Tibial artery (tissue), 4 donors: ENCODE measurements around the gene CELA3A.
A peak's percentile ranks its signal among the peaks of the same experiment; 100 is the strongest.

Source experiments
- DNase-seq, 2 donors: peaks; one replicate each; pipeline ENCODE4 v3.0.0-alpha.2; 2019
- H3K27ac ChIP-seq, 2 donors: fragments of 200-600 bp; sonication (generic) in 1 of 2; 1 replicate in 1 of 2; 2 replicates in 1 of 2; pipeline ENCODE4 v1.5.1; 2018 to 2019; ENCODE audit warnings: mild to moderate bottlenecking in 1 of 2
- H3K27me3 ChIP-seq, 2 donors: fragments of 200-600 bp; sonication (generic) in 1 of 2; one replicate each; pipeline versions ENCODE4 v1.5.1 to v1.6.0; 2016 to 2019
- H3K36me3 ChIP-seq, 3 donors: fragments of 200-600 bp; sonication (generic) in 2 of 3; one replicate each; pipeline ENCODE4 v1.5.1; 2016 to 2019; ENCODE audit warnings: mild to moderate bottlenecking in 2 of 3
- H3K4me1 ChIP-seq, 4 donors: fragments of 200-600 bp; sonication (generic) in 2 of 4; 1 replicate in 3 of 4; 2 replicates in 1 of 4; pipeline ENCODE4 v1.5.1; 2016 to 2019
- H3K4me3 ChIP-seq, 2 donors: fragments of 200-600 bp; sonication (generic) in 1 of 2; 1 replicate in 1 of 2; 2 replicates in 1 of 2; pipeline ENCODE4 v1.5.1; 2018 to 2019; ENCODE audit warnings: mild to moderate bottlenecking in 2 of 2
- H3K9me3 ChIP-seq, 3 donors: fragments of 200-600 bp; sonication (generic) in 1 of 3; one replicate each; pipeline ENCODE4 v1.5.1; 2016 to 2019
- intact Hi-C: fragments of 100-400 bp; cut with DNase I; formaldehyde crosslinking; loops from one replicate; pipeline ENCODE4 v1.15.0; 2023; ENCODE audit warnings: low total_unique reads
- TF ChIP-seq, protein P1 (sequence below), 2 experiments: fragments of 200-600 bp in 1 of 2; fragments of 450-650 bp in 1 of 2; IDR thresholded peaks; one replicate each; pipeline ENCODE4 v1.5.1; 2017 to 2019; ENCODE audit warnings: antibody characterized with exemption in 2 of 2, mild to moderate bottlenecking in 1 of 2, moderate library complexity in 1 of 2

The CELA3A gene

DNA sequence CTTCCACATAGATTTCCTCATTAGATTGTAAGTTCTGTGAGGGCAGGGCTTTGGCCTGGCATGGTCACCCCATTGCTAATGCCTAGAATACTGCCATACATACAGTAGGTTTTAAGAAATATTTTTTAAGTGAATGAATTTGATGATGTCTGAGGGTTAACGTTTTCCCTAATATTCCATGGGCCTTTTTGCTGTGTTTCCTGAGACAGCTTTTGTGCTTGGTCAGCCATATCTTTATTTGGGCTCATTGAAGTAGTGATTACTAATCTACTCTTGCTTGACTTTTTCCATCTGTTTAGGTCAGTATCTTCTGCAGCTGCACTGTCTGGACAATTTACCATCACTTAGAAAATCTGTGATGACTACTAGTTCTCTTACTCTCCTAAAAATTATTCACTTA lies 54.6 kb downstream of the CELA3A start:
- intact Hi-C loops = no loop called here
- no peaks in the 10 kb centered on the region for H3K9me3 ChIP-seq
- no peak for DNase-seq
- H3K27me3 ChIP-seq = no peaks in the 10 kb centered on the region
- TF ChIP-seq, protein P1, sequence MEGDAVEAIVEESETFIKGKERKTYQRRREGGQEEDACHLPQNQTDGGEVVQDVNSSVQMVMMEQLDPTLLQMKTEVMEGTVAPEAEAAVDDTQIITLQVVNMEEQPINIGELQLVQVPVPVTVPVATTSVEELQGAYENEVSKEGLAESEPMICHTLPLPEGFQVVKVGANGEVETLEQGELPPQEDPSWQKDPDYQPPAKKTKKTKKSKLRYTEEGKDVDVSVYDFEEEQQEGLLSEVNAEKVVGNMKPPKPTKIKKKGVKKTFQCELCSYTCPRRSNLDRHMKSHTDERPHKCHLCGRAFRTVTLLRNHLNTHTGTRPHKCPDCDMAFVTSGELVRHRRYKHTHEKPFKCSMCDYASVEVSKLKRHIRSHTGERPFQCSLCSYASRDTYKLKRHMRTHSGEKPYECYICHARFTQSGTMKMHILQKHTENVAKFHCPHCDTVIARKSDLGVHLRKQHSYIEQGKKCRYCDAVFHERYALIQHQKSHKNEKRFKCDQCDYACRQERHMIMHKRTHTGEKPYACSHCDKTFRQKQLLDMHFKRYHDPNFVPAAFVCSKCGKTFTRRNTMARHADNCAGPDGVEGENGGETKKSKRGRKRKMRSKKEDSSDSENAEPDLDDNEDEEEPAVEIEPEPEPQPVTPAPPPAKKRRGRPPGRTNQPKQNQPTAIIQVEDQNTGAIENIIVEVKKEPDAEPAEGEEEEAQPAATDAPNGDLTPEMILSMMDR (IDR thresholded peaks at IDR 0.05) = no peak
- peaks cover 0 to 7% (median 4%) of the 10 kb centered on the region in 3 donors for H3K36me3 ChIP-seq
- peaks cover 0 to 71% (median 55%) of the 10 kb centered on the region in 4 donors for H3K4me1 ChIP-seq
- peak overlapping the region in 1 of 2 donors; percentile 29 for H3K27ac ChIP-seq
- H3K4me3 ChIP-seq = peak overlapping the region in 1 of 2 donors; percentile 2

DNA sequence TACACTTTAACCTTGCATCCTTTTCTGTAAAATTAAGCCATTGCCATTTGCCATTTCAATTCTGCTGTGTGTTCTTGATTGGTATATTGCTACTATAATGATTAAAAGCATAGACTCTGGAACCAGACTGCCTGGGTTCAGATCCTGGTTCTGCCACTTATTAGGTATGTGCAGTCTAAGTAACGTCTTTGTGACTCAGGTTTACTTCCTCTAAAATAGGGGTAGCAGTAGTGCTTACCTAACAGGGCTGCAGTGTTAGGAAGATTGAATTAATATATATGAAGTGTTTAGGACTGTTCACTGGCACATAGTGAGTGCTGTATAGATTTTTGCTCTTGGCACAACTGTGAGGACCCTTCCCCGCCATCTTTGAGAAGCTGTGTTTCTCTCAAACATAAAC lies 55.5 kb downstream of the CELA3A start:
- no peak overlapping the region for H3K4me3 ChIP-seq
- no peaks in the 10 kb centered on the region for H3K9me3 ChIP-seq
- H3K36me3 ChIP-seq = peaks cover 0 to 7% (median 4%) of the 10 kb centered on the region in 3 donors
- no peaks in the 10 kb centered on the region for H3K27me3 ChIP-seq
- intact Hi-C loops = no loop called here
- peaks cover 0 to 80% (median 61%) of the 10 kb centered on the region in 4 donors for H3K4me1 ChIP-seq
- H3K27ac ChIP-seq = peak overlapping the region; percentile 6 to 24
- DNase-seq = no peak
- TF ChIP-seq, protein P1 (IDR thresholded peaks at IDR 0.05) = no peak

DNA sequence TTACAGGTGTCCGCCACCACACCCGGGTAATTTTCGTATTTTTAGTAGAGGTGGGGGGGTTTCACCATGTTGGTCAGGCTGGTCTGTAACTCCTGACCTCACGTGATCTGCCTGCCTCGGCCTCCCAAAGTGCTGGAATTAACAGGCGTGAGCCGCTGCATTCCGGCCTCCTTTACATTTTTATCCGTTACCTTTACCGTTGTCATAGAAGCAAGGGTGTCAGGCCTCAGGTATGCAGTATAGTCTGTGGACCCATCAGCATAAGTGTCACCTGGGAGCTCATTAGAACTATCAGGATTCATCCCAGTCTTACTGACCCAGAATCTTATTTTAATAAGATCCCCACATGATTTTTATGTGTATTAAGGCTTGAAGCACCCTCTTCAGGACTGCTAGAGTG lies 56.4 kb downstream of the CELA3A start:
- TF ChIP-seq, protein P1 (IDR thresholded peaks at IDR 0.05) = no peak
- no peaks in the 10 kb centered on the region for H3K27me3 ChIP-seq
- no peak for DNase-seq
- no peak overlapping the region for H3K4me3 ChIP-seq
- no peaks in the 10 kb centered on the region for H3K9me3 ChIP-seq
- H3K27ac ChIP-seq = no peak overlapping the region
- peaks cover 2 to 90% (median 63%) of the 10 kb centered on the region in 4 donors for H3K4me1 ChIP-seq
- H3K36me3 ChIP-seq = peaks cover 0 to 7% (median 1%) of the 10 kb centered on the region in 3 donors
- intact Hi-C loops = no loop called here
